Measurements from ENCODE around the gene TBX15. TPM values are rescaled to one million over a fixed set of nuclear protein-coding genes. Genes with fewer than 3 reads are reported as not detected.
A peak's percentile ranks its signal among the peaks of the same experiment; 100 is the strongest.

TBX15 gene
- total and polyA plus RNA-seq, 9 of the 15 experiments (the other 6 are each of a cell fraction or from before 2014, with no cell fraction given): 0.03 to 3.4 (median 2.3) TPM

DNA sequence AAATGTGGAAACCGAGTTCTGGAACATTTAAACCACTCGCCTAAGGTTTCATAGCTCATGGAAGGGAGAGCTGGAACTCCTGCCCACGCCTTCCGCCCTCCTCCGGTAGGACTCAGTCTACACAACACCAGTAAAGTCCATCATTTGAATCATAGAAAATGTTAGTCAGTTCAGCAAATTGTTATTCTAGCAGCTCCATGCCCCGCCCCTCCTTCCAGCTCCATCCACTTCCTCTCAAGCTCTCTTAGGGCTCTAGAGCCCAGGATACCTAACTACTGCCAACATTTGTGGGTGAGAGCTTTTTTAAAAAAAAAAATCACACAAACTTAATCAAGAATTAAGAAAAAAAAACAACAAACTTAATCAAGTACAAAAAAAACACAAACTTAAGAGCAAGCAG is 121.8 kb downstream of the TBX15 start:
- H3K27me3 ChIP-seq (ENCODE audit: control insufficient read depth in 2 of 2, insufficient read depth in 2 of 2, low read length in 2 of 2): no peaks in the 10 kb centered on the region
- H3K9me3 ChIP-seq (replicated peaks; ENCODE audit: control insufficient read depth, insufficient read depth, low read depth, low read length): no peaks in the 10 kb centered on the region
- WGBS (ENCODE audit: insufficient coverage, low coverage, missing lambda C conversion rate): 5% methylated on average over 6 of the region's 6 CpGs
- no peaks in the 10 kb centered on the region; a peak in 1 of 5 replicates for H3K4me1 ChIP-seq (replicated peaks in 1 of 2; ENCODE audit: control insufficient read depth in 2 of 2, insufficient read depth in 2 of 2, low read length in 2 of 2)
- H3K79me2 ChIP-seq (ENCODE audit: control insufficient read depth, insufficient read depth, low read length): no peaks in the 10 kb centered on the region
- no peak overlapping the region for H3K9ac ChIP-seq (ENCODE audit: insufficient read depth in 1 of 2, low read depth in 2 of 2, low read length in 2 of 2)
- H3K9me1 ChIP-seq (ENCODE audit: control insufficient read depth, insufficient read depth, low read length): no peaks in the 10 kb centered on the region
- peak in 1 of 4 experiments; percentile 5 for DNase-seq (ENCODE audit: extremely low read depth in 1 of 4, low spot score in 3 of 4)
- H3K27ac ChIP-seq (ENCODE audit: extremely low read depth, low read depth, low read length): no peak overlapping the region
- FAIRE-seq: no peak
- intact Hi-C loops (cut with micrococcal nuclease) (no loop called here), in situ Hi-C loops (cut with MboI) (no loop called here)
- TF ChIP-seq, protein P1, sequence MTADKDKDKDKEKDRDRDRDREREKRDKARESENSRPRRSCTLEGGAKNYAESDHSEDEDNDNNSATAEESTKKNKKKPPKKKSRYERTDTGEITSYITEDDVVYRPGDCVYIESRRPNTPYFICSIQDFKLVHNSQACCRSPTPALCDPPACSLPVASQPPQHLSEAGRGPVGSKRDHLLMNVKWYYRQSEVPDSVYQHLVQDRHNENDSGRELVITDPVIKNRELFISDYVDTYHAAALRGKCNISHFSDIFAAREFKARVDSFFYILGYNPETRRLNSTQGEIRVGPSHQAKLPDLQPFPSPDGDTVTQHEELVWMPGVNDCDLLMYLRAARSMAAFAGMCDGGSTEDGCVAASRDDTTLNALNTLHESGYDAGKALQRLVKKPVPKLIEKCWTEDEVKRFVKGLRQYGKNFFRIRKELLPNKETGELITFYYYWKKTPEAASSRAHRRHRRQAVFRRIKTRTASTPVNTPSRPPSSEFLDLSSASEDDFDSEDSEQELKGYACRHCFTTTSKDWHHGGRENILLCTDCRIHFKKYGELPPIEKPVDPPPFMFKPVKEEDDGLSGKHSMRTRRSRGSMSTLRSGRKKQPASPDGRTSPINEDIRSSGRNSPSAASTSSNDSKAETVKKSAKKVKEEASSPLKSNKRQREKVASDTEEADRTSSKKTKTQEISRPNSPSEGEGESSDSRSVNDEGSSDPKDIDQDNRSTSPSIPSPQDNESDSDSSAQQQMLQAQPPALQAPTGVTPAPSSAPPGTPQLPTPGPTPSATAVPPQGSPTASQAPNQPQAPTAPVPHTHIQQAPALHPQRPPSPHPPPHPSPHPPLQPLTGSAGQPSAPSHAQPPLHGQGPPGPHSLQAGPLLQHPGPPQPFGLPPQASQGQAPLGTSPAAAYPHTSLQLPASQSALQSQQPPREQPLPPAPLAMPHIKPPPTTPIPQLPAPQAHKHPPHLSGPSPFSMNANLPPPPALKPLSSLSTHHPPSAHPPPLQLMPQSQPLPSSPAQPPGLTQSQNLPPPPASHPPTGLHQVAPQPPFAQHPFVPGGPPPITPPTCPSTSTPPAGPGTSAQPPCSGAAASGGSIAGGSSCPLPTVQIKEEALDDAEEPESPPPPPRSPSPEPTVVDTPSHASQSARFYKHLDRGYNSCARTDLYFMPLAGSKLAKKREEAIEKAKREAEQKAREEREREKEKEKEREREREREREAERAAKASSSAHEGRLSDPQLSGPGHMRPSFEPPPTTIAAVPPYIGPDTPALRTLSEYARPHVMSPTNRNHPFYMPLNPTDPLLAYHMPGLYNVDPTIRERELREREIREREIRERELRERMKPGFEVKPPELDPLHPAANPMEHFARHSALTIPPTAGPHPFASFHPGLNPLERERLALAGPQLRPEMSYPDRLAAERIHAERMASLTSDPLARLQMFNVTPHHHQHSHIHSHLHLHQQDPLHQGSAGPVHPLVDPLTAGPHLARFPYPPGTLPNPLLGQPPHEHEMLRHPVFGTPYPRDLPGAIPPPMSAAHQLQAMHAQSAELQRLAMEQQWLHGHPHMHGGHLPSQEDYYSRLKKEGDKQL (CRISPR knock-in tag; IDR thresholded peaks at IDR 0.05; ENCODE audit: borderline replicate concordance): no peak
- TF ChIP-seq SRF (CRISPR knock-in tag; IDR thresholded peaks at IDR 0.05): no peak
- peak; percentile 11; the same call in 1 of the 2 replicates for TF ChIP-seq SPI1 (IDR thresholded peaks at IDR 0.05; ENCODE audit: borderline replicate concordance, low read depth, low read length)
- no peak for TF ChIP-seq NFIC (IDR thresholded peaks at IDR 0.05)
- no peak overlapping the region for H3K4me3 ChIP-seq
- BruUV-seq (replicated peaks): no TSS peak
- H2AFZ ChIP-seq (ENCODE audit: low read depth, low read length): no peak overlapping the region
- no peaks in the 10 kb centered on the region for H3K36me3 ChIP-seq (ENCODE audit: control insufficient read depth, insufficient read depth, low read length)
- CTCF ChIA-PET (ENCODE audit: low intra/inter-chr PET ratio): no interaction called here
- no peaks in the 10 kb centered on the region for H4K20me1 ChIP-seq (replicated peaks; ENCODE audit: control insufficient read depth, insufficient read depth, low read length)
- ATAC-seq: no peak
- POLR2A ChIA-PET: no interaction called here
- H3K4me2 ChIP-seq (ENCODE audit: insufficient read depth, low read length): no peak overlapping the region
